Inferior parietal cortex (tissue), 1 donor: Measurements from ENCODE around the gene RRP1B.
A peak's percentile ranks its signal among the peaks of the same experiment; 100 is the strongest.
"Not testable (repeated sequence)": the region's sequence is repeated elsewhere in the genome, so short reads cannot be mapped to it uniquely, and the experiment has no call there.

Experiments
- DNase-seq: peaks from one replicate; pipeline ENCODE4 v3.0.0-alpha.2; 2016; ENCODE audit errors: extremely low spot score

The RRP1B gene

GRCh38 chr21:43640400-43640799, 19.0 kb upstream of the RRP1B start:
- no peak for DNase-seq

GRCh38 chr21:43643193-43643592, 16.2 kb upstream of the RRP1B start:
- no peak for DNase-seq

DNA sequence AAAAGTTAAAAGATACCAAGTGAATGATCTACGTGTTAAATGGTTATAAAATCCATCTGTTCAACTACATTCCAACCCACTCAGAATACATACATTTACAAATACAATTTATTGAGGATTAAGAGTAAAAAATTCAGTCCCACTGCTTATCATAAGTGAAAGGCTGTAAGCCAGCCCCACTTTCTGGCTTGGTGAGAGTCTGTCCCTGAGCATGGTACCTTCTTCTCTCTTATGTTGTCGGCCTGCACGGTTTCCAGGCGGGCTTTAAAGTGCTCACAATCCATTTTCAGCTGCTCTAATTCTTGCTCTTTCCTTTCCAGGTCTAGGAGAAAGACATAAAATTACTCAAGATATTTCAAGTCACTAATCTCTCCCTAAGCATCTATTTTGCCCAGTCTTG, 15.3 kb upstream of the RRP1B start:
- DNase-seq, result no peak

DNA sequence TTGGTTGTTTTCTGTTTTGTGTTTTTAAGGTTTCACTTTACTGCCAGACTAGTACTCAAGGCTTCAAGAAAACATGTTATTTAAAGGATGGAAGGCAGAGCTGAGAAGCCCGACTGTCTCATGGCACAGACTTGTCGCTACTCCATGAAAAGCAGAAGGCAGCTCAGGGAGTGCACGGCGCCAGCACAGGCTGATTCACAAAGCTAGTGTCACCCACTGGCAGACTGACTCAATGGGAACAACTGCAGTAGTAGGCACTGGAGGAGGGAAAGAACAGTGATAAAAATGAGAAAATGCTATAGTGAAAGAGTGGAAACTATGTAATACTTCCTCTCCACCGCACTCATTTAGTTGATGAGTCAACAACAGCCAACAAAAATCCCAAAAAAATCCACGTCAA, 14.8 kb upstream of the RRP1B start:
- peak; percentile 21 for DNase-seq

DNA sequence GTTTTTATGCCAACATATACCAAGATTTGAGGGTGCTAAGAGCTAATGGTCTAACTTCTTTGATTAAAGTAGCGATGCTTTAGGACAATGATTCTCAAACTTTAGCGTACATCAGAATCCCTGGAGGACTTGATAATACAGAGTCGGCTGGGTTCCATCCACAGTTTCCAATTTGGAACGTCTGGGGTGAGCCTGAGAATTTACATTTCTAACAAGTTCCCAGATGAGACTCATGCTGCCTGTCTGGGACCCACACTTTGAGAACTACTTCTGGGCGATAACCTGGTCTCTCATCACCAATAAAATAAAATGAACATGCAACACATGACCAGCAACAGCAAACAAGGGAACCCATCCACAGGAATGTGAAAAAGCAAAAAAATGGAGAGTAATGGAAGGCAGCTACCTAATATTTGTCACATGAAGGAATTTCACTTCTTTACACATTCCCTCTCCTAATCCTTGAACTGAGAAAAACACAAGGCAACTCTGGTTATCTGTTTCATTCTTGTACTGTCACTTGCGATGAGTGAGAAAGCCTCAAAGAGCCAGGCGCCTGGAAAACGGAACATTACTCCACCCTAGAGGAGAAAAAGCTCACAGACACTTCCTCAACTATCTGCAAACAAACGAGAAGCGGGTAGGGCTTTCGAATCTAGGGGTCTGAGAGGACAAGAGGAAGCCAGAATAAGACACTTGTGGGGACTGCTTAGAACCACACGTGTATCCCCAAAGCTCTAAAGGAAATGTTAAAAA, 14.0 kb upstream of the RRP1B start:
- peak; percentile 67 for DNase-seq

GRCh38 chr21:43645976-43646375, 13.4 kb upstream of the RRP1B start:
- no peak for DNase-seq

DNA sequence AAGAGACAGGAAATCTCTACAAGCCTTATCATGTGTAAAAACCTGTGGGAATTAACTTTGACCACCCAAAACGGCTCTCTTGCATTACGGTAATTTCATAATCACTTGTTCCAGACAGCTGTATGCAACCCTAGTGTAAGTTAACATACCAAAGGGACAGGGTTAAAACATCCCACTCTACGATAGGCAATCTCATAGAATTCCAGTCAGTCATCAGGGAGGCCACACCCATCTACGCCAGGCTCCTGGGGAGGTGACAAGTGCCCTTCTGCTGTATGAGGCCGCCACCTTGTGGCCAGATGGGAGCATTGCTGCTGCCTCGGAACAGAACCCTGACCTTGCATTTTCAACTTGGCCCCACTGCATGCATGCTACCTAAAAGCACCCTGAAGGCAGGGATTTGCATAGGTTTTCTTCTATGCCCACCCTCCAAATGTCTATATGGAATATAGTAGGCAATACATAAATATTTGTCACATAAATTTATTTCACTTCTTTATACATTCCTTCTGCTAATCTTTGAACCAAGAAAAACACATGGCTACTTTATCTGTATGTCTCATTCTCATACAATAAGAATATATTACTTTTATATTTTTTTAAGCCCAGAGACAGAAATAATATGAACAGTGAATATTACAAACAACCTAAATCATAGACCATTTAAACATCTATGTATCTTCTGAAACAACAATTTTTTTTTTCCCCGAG, 12.7 kb upstream of the RRP1B start:
- peak; percentile 93 for DNase-seq

DNA sequence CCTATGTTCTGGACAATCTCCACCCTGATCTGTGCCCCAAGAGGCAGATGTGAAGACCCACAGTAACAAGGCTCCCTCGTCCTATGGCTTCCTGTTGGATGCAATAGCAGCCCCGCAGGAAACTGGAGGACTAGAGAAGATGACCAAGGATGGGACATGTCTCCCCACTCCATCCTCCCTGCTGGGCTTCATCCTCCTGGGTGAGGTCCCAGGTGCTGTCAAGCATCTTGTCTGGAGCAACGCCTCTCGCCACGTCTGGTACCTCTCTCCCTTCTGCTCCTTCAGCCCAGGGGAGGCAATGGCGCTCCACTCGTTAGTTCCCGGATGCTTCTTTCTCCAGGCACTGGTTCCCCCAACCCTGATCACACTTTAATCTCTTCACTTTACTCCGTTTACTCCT, 11.2 kb upstream of the RRP1B start:
- no peak for DNase-seq

DNA sequence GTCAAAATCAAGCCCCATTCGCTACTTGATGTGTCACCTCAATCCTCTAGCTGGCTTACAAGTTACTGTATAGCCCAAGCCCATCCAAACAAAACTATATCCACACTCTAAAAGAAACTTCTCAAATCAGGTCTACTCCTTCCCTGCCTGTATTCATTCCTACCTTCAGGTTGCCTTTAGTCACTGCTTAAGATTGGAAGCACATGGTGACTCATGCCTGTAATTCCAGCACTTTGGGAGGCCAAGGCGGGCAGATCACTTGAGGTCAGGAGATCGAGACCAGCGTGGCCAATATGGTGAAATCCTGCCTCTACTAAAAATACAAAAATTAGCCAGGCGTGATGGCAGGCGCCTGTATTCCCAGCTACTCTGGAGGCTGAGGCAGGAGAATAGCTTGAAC, 7.4 kb upstream of the RRP1B start:
- not testable (repeated sequence) for DNase-seq

- DNase-seq, result no peak
Observed at GRCh38 chr21:43652616-43653015, 6.7 kb upstream of the RRP1B start.

- no peak for DNase-seq
Observed at GRCh38 chr21:43653626-43654025, 5.7 kb upstream of the RRP1B start.

DNA sequence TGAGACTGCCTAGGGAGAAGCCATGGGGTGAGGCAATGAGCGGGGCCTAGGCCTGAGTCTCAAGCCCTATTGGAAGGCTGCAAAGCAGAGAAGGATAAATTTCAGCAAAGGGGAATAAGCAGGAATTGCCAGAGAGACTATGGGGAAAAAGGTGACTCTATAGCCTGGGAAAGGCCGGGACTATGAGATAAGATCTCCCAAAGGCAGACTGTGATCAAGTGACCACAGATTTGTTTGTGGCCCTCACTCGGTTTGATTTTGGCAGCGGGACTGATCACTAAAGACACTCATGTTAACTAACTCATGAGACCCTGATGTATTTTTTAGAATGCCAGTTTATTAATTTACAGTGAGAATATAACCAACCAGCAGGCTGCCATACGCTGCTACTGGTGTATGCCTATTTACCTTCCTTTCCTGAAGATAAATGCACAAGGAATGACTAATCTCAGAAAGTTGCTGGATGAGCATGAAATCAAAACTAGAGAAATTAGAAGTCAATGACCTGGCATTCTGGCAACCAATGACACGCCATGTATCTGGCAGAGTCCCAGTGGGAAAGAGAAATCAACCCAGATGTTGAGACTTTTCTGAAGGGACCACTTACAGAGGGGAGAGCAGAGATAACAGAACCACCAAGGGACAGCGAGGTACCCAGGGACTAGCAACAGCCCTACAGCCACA, 4.4 kb upstream of the RRP1B start:
- no peak for DNase-seq

DNA sequence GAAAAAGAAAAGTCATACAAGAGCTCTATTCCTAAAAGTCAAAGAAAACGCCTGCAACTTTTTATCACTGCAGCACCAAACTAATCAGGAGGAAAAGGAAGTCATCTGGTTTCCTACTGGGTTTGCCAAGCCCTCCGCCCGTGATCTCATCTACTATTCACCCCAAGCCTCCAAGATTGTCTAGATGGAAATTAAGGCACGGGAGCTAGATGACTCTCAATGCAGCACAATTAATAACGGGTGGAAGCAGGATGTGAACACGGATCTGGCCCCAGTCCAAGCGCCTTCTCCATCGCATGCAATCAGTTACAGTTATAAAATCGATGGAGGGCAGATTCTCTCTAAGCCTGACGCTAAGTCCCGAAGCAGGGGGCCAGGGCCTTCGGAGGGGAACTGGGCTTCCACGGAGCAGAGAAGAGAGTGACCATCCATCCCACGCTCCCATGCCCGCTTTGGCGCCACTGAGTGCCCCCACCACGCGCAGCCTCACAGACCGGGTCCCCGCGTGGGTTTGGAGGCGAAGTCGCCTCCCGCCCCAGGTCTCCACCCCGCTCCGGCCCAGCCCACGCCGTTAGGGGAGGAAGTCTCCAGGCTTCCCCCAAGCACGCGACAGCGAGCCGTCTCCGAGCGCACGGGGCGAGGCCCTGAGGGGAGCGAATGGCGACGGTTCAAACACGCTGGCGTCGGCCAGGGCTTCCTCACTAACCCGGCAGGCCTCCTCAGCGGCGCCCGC, 1.8 kb upstream of the RRP1B start:
- DNase-seq, result no peak

GRCh38 chr21:43658088-43658741, 1.1 kb upstream of the RRP1B start:
- no peak for DNase-seq

GRCh38 chr21:43658769-43659135, 608 bp upstream of the RRP1B start:
- DNase-seq, result no peak

DNA sequence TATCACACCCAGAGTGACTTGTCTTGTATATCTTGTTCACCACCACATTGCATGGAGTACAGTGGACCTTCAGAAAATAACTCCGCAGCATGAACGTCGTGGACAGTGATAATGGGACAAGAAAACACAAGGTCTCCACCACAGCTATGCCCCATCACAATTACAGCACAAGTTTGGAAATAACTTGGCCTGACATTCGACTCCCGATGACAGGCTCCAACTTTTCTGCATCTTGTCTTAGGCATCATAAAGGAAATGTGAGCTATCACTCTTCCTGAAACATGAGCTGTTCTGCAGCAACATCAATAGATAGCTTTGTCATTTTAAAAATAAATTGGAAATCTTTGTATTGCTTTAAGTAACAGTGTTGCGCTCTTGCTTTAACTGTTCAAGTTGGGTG, 2.9 kb downstream of the RRP1B start:
- no peak for DNase-seq

DNA sequence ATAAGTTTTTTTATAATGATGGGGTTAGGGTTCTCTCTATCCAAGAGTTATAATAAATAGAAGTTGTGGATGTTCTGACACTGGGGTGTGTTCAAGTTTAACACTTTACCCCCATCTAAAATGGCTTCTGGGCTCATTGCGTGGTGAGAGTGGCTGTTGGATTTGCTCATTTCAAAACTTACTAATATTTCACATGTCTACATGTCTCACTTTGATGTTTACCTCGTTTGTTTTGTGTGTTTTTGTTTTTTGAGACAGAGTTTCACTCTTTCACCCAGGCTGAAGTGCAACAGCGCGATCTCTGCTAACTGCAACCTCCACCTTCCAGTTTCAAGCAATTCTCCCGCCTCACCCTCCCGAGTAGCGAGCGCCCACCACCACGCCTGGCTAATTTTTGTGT, 3.7 kb downstream of the RRP1B start:
- DNase-seq, result no peak

DNA sequence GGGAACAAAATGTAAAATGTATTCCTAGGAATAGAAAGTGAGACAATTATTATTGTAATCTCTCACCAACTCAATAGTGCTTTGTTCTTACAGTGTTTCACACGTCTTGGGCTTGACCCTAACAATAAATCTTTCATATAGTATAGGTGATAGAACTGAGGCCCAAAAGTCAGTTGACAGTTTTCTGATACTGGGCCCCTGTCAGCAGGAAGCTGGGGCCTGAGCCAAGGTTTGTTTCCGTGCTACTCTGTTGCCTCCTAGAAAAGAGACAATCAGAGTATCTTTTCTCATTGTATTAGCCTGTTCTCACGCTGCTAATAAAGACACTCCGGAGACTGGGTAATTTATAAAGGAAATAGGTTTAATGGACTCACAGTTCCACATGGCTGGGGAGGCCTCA, 5.0 kb downstream of the RRP1B start:
- DNase-seq, result no peak

GRCh38 chr21:43665879-43666278, 6.5 kb downstream of the RRP1B start:
- no peak for DNase-seq

DNA sequence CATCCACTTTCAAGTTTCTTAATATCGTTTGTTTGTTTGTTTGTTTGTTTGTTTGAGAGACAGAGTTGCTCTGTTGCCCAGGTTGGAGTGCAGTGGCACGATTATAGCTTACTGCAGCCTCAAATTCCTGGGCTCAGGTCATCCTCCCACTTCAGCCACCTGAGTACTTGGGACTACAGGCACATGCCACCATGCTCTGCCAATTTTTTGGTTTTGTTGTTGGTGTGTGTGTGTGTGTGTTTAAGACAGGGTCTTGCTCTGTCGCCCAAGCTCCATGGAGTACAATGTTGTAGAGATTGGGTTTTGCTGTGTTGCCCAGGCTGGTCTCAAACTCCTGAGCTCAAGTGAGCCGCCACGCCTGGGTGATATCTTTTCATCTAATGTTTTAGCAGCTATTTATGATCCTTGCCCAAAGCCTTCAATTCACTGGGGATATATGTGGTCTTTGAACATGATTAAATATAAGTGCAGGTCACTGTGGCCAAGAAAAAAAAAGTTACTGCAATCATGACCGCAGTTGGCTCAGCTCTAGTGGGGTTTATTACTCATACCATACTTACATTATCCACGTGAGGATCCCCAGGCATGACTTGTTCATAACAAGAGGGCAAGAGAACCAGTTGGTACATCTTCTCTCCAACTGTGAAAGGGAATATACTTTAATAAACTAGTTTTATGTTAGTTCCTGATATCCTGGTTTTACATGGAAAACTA, 8.0 kb downstream of the RRP1B start:
- DNase-seq, result no peak
